ENCODE measurements around the gene PRUNE2.

PRUNE2 gene

DNA sequence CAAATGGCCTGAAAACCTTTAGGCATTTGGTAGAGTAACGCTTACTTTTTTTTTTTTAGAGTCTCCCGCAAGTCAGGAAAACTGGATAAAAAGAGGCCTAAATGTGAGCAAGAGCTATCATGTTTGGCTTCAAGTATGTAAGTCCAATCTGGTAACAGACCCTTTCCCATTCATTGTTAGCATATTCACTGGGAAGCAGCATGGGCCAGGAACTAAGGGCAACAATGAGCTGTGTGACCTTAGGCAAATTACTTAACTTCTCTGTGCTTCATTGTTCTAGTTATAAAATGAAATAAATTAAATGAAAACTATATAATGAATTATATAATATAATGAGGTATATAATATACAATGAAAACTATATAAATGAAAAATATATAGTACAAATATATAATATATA is 256.0 kb downstream of the PRUNE2 start:
- Histone ChIP-seq H3K9ac (ENCODE audit: low read depth, low read length) (no peak overlapping the region), H2AFZ (ENCODE audit: low read depth, low read length) (no peak overlapping the region), H3K4me1 (ENCODE audit: insufficient read depth, low read length) (peaks cover 12% of the 10 kb centered on the region; the same call in 1 of the 2 replicates), H3K36me3 (ENCODE audit: insufficient read depth, low read length) (no peaks in the 10 kb centered on the region), H3K79me2 (ENCODE audit: insufficient read depth, low read length) (no peaks in the 10 kb centered on the region), H3K4me3 (ENCODE audit: low read depth in 1 of 2, low read length in 2 of 2) (no peak overlapping the region), H3K27ac (ENCODE audit: low read length) (no peak overlapping the region), H4K20me1 (ENCODE audit: insufficient read depth, low read length) (no peaks in the 10 kb centered on the region), H3K27me3 (ENCODE audit: insufficient read depth, low read length, poor library complexity) (peaks cover 6% of the 10 kb centered on the region), H3K9me3 (ENCODE audit: insufficient read depth, low read length, severe bottlenecking) (no peaks in the 10 kb centered on the region), H3K4me2 (ENCODE audit: insufficient read depth, low read length) (no peak overlapping the region)
- DNase-seq (no peak), ATAC-seq (ENCODE audit: insufficient read depth, low read depth) (no peak)
- TF ChIP-seq EZH2 (IDR thresholded peaks at IDR 0.05; ENCODE audit: borderline replicate concordance, low read depth, low read length, severe bottlenecking): no peak
- TF ChIP-seq CTCF (IDR thresholded peaks at IDR 0.05; ENCODE audit: borderline replicate concordance, extremely low read depth, low read length, poor library complexity, severe bottlenecking): no peak

- H3K27ac ChIP-seq (ENCODE audit: low read length): no peak overlapping the region
- H3K4me2 ChIP-seq (ENCODE audit: insufficient read depth, low read length): no peak overlapping the region
- H3K79me2 ChIP-seq (ENCODE audit: insufficient read depth, low read length): no peaks in the 10 kb centered on the region
- H4K20me1 ChIP-seq (ENCODE audit: insufficient read depth, low read length): no peaks in the 10 kb centered on the region
- H3K9me3 ChIP-seq (ENCODE audit: insufficient read depth, low read length, severe bottlenecking): no peaks in the 10 kb centered on the region
- no peak overlapping the region for H3K9ac ChIP-seq (ENCODE audit: low read depth, low read length)
- H3K27me3 ChIP-seq (ENCODE audit: insufficient read depth, low read length, poor library complexity): peaks cover 2% of the 10 kb centered on the region
- DNase-seq: no peak
- H3K36me3 ChIP-seq (ENCODE audit: insufficient read depth, low read length): no peaks in the 10 kb centered on the region
- H2AFZ ChIP-seq (ENCODE audit: low read depth, low read length): no peak overlapping the region
- no peak for ATAC-seq (ENCODE audit: insufficient read depth, low read depth)
- TF ChIP-seq CTCF (IDR thresholded peaks at IDR 0.05; ENCODE audit: borderline replicate concordance, extremely low read depth, low read length, poor library complexity, severe bottlenecking): no peak
- no peak for TF ChIP-seq EZH2 (IDR thresholded peaks at IDR 0.05; ENCODE audit: borderline replicate concordance, low read depth, low read length, severe bottlenecking)
- H3K4me1 ChIP-seq (ENCODE audit: insufficient read depth, low read length): peaks cover 9% of the 10 kb centered on the region; the same call in 1 of the 2 replicates
- no peak overlapping the region for H3K4me3 ChIP-seq (ENCODE audit: low read depth in 1 of 2, low read length in 2 of 2)
These were observed 259.7 kb downstream of the PRUNE2 start for GRCh38 chr9:76646249-76646648.

DNA sequence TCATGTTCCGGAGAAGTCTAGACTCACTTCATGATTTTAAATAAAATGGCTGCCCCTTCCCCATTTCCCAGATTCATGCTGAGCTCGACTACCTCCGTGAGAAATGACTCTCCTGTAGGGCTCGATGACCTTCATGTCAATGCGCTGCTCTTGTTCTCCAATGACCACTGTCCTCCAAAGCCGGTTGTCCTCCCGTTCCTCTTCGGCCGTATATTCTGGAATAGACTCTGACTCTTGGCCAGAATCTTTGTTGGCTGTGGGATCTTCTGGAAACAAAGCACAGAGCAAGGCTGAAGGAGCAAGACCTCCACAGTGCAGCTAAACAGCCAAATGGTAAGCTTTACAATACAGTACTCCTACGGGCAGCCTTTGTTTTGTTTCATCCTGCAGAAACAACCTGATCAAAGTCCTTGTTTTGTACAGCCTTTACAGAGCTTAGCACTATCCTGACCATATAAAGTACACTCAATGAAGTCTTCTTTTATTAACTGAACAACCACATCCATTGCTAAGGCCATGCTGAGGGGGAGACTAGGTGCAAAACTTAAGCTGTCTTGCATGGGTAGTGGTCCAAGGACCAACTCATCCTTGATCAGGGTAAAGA is 261.2 kb downstream of the PRUNE2 start:
- Histone ChIP-seq H2AFZ (ENCODE audit: low read depth, low read length) (no peak overlapping the region), H3K36me3 (ENCODE audit: insufficient read depth, low read length) (no peaks in the 10 kb centered on the region), H3K9ac (ENCODE audit: low read depth, low read length) (no peak overlapping the region), H3K79me2 (ENCODE audit: insufficient read depth, low read length) (no peaks in the 10 kb centered on the region), H3K4me1 (ENCODE audit: insufficient read depth, low read length) (no peaks in the 10 kb centered on the region), H3K27ac (ENCODE audit: low read length) (no peak overlapping the region), H4K20me1 (ENCODE audit: insufficient read depth, low read length) (no peaks in the 10 kb centered on the region), H3K4me3 (ENCODE audit: low read depth in 1 of 2, low read length in 2 of 2) (no peak overlapping the region), H3K4me2 (ENCODE audit: insufficient read depth, low read length) (no peak overlapping the region), H3K9me3 (ENCODE audit: insufficient read depth, low read length, severe bottlenecking) (no peaks in the 10 kb centered on the region), H3K27me3 (ENCODE audit: insufficient read depth, low read length, poor library complexity) (no peaks in the 10 kb centered on the region)
- DNase-seq (no peak), ATAC-seq (ENCODE audit: insufficient read depth, low read depth) (no peak)
- TF ChIP-seq CTCF (IDR thresholded peaks at IDR 0.05; ENCODE audit: borderline replicate concordance, extremely low read depth, low read length, poor library complexity, severe bottlenecking): no peak
- TF ChIP-seq EZH2 (IDR thresholded peaks at IDR 0.05; ENCODE audit: borderline replicate concordance, low read depth, low read length, severe bottlenecking): no peak
